Inflammatory macrophage treated with lipopolysaccharide for 4 hours (primary cell): ENCODE data around the gene ERCC1.
"Not testable (repeated sequence)": the region's sequence is repeated elsewhere in the genome, so short reads cannot be mapped to it uniquely, and the experiment has no call there.

Experiments
- DNase-seq: peaks from one replicate; pipeline ENCODE4 v3.0.0-alpha.2; 2020

The ERCC1 gene

GRCh38 chr19:45424191-45425058 lies 708 bp upstream of the ERCC1 start:
- peak; percentile 93 for DNase-seq

GRCh38 chr19:45423033-45423588 lies 606 bp downstream of the ERCC1 start:
- DNase-seq: no peak

GRCh38 chr19:45421947-45422498 lies 1.7 kb downstream of the ERCC1 start:
- no peak for DNase-seq

GRCh38 chr19:45420871-45421270 lies 2.8 kb downstream of the ERCC1 start:
- no peak for DNase-seq

- no peak for DNase-seq
Measured at GRCh38 chr19:45420356-45420755, 3.4 kb downstream of the ERCC1 start.

GRCh38 chr19:45419895-45420294 lies 3.8 kb downstream of the ERCC1 start:
- no peak for DNase-seq

GRCh38 chr19:45419396-45419795 lies 4.3 kb downstream of the ERCC1 start:
- DNase-seq: peak; percentile 86

- DNase-seq: no peak
Measured at GRCh38 chr19:45418802-45419201, 4.9 kb downstream of the ERCC1 start.

- DNase-seq: no peak
Measured at GRCh38 chr19:45417151-45417550, 6.6 kb downstream of the ERCC1 start.

- DNase-seq: no peak
Measured at GRCh38 chr19:45414468-45414867, 9.2 kb downstream of the ERCC1 start.

GRCh38 chr19:45413497-45413896 lies 10.2 kb downstream of the ERCC1 start:
- DNase-seq: no peak

GRCh38 chr19:45410330-45410729 lies 13.4 kb downstream of the ERCC1 start:
- DNase-seq: not testable (repeated sequence)

- peak; percentile 21 for DNase-seq
Measured at GRCh38 chr19:45409557-45409920, 14.2 kb downstream of the ERCC1 start.

- DNase-seq: no peak
Measured at GRCh38 chr19:45408830-45409556, 14.7 kb downstream of the ERCC1 start.

GRCh38 chr19:45408121-45408520 lies 15.6 kb downstream of the ERCC1 start:
- DNase-seq: no peak

GRCh38 chr19:45407585-45407984 lies 16.1 kb downstream of the ERCC1 start:
- DNase-seq: not testable (repeated sequence)

GRCh38 chr19:45407091-45407375 lies 16.7 kb downstream of the ERCC1 start:
- no peak for DNase-seq

GRCh38 chr19:45406226-45407090 lies 17.3 kb downstream of the ERCC1 start, which contains the start of gene POLR1G:
TSS of gene POLR1G (plus strand) at chr19:45406644. CDS start at chr19:45406697, 53 bp downstream.
- DNase-seq: peak; percentile 80

GRCh38 chr19:45405435-45406225 lies 18.1 kb downstream of the ERCC1 start:
- DNase-seq: peak; percentile 83

GRCh38 chr19:45404557-45405434 lies 18.9 kb downstream of the ERCC1 start, which contains the start of gene PPP1R13L:
TSS of gene PPP1R13L (minus strand) at chr19:45405069. CDS start at chr19:45398318, 6,751 bp downstream.
- no peak for DNase-seq
